NCI-H748 treated with DMSO at 0.1 percent for 48 hours (cell line): ENCODE results near the gene MCOLN1.
"Not testable (repeated sequence)": the region's sequence is repeated elsewhere in the genome, so short reads cannot be mapped to it uniquely, and the experiment has no call there.

Source experiments
- DNase-seq: peaks from one replicate; lab custom pipeline; 2025; lab: John Stamatoyannopoulos, UW

MCOLN1 gene

DNA sequence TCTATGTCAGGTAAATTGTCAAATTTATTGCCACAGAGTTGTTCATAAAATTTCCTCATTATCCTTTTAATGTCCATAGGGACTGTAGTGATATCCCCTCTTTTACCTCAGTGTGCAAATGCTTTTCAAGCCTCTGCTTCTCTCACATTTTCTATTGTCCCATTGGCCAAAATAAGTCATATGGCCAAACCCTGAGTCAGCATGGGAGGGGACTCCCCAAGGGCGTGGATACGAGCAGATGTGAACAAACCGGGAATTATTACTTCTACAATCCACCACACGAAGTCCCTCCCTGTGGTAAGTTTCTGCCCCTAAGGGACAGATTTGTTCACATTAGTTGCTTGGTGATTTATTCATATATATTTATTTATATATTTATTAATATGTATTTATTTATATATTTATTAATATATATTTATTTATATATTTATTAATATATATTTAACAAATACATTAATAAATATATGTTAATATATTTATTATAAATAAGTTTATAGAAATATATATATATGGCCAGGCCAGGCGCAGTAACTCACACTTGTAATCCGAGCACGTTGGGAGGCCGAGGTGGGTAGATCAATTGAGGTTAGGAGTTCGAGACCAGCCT, 53.1 kb downstream of the MCOLN1 start:
- no peak for DNase-seq

DNA sequence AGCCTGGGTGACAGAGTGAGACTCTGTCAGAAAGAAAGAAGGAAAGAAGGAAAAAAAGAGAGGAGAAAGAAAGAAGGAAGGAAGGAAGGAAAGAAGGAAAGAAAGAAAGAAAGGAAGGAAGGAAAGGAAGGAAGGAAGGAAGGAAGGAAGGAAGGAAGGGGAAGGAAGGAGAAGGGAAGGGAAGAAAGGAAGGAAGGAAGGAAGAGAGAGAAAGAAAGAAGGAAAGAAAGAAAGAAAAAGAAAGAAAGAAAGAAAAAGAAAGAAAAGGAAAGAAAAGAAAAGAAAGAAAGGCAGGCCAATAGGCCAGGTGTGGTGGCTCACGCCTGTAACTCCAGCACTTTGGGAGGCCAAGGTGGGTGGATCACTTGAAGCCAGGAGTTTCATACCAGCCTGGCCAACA, 55.0 kb downstream of the MCOLN1 start:
- DNase-seq, result not testable (repeated sequence)

DNA sequence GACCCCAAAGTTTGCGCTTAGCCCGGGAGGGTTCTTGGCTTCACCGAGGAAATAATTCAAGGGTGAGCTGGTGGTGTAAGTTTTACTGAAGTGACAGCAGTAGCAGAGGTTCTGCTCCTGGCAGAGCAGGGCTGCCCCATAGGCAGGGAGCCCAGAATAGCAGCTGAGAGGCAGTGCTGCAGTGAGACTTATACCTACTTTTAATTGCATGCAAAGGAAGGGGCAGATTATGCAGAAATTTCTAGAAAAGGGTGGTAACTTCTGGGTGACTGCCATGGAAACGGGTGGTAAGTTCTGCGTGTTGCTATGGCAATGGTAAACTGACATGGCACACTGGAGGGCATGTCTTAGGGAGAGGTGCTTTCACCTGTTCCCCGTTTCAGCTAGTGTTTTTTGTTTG, 55.7 kb downstream of the MCOLN1 start:
- no peak for DNase-seq

DNA sequence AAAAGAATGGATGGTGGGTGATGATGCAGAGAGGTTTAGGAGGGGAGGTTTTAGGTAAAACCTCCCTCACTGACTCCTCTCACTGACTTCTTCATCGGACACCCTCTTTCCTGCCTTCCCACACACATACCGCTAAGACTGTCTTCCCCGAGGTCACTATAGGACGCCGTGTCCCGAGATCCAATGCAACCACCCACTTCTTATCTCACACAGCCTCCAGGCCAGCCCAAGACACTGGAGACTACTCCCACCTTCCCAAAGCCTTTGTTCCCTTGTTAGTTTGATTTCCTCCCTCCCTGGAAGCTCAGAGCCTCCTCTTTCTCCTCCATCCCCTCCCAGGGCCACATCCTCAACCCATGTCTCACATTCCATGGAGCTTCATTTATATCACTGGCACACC, 56.8 kb downstream of the MCOLN1 start:
- DNase-seq, result no peak

DNA sequence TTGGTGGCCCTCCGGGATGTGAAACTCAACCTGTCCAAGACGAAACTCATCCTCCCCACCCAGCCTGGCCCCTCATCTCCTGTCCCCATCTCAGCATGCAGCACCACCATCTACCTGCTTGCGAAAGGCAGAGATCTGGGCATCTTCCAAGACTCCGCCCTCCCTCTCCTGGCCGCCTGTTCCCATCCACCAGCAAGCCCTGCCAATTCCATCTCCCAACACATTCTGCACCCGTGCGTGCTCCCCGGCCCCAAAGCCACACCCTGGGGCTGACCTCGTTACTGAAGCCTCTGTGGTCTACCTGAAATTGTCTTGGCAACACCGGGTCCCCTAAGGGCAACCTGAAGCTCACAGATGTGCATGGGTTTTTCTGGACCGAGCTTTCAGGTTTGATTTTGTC, 60.0 kb downstream of the MCOLN1 start:
- DNase-seq, result no peak
